HG02938 (cell line): Measurements from ENCODE around the gene USP2.

Source experiments
- ATAC-seq: cut with Tn5 transposase; IDR thresholded peaks from one replicate; pipeline ENCODE4 v1.9.1; 2021; ENCODE audit warnings: mild to moderate bottlenecking, moderate library complexity; ENCODE audit not compliant: unreplicated experiment

USP2 gene

GRCh38 chr11:119343726-119344125 lies 37.8 kb downstream of the USP2 start:
- no peak for ATAC-seq

GRCh38 chr11:119342362-119343130 lies 38.9 kb downstream of the USP2 start:
- ATAC-seq: no peak

- no peak for ATAC-seq
These were observed 39.5 kb downstream of the USP2 start for GRCh38 chr11:119342023-119342300.

GRCh38 chr11:119341222-119342022 lies 40.1 kb downstream of the USP2 start:
- no peak for ATAC-seq

GRCh38 chr11:119340335-119341221 lies 40.9 kb downstream of the USP2 start, which contains the start of gene C1QTNF5:
Gene C1QTNF5, minus strand, starts transcription at chr11:119340883. Its CDS starts 486 bp downstream, at chr11:119340397.
- ATAC-seq: no peak

- no peak for ATAC-seq
These were observed 41.7 kb downstream of the USP2 start for GRCh38 chr11:119339589-119340334.

- ATAC-seq: no peak
These were observed 42.4 kb downstream of the USP2 start for GRCh38 chr11:119338965-119339588.

GRCh38 chr11:119338318-119338890 lies 43.1 kb downstream of the USP2 start:
- no peak for ATAC-seq

GRCh38 chr11:119337581-119338317 lies 43.7 kb downstream of the USP2 start:
- ATAC-seq: no peak

- ATAC-seq: no peak
These were observed 44.6 kb downstream of the USP2 start for GRCh38 chr11:119336744-119337469.

- ATAC-seq: no peak
These were observed 45.6 kb downstream of the USP2 start for GRCh38 chr11:119335655-119336543.

GRCh38 chr11:119335091-119335654 lies 46.3 kb downstream of the USP2 start:
- ATAC-seq: no peak

GRCh38 chr11:119334174-119334930 lies 47.1 kb downstream of the USP2 start, which contains the start of gene RNF26:
Gene RNF26, plus strand, starts transcription at chr11:119334527. Its CDS starts 596 bp downstream, at chr11:119335123.
- peak; percentile 96 for ATAC-seq

GRCh38 chr11:119332111-119332765 lies 49.3 kb downstream of the USP2 start:
- no peak for ATAC-seq

- no peak for ATAC-seq
These were observed 51.3 kb downstream of the USP2 start for GRCh38 chr11:119330237-119330636.

- ATAC-seq: no peak
These were observed 52.2 kb downstream of the USP2 start for GRCh38 chr11:119329320-119329719.
